GM21381 (cell line): Measurements from ENCODE around the gene TERT.
"Not testable (repeated sequence)": the region's sequence is repeated elsewhere in the genome, so short reads cannot be mapped to it uniquely, and the experiment has no call there.

ENCODE experiments used
- ATAC-seq: cut with Tn5 transposase; IDR thresholded peaks from one replicate; pipeline ENCODE4 v1.9.1; 2021; ENCODE audit warnings: mild to moderate bottlenecking, moderate library complexity; ENCODE audit not compliant: unreplicated experiment

TERT gene

DNA sequence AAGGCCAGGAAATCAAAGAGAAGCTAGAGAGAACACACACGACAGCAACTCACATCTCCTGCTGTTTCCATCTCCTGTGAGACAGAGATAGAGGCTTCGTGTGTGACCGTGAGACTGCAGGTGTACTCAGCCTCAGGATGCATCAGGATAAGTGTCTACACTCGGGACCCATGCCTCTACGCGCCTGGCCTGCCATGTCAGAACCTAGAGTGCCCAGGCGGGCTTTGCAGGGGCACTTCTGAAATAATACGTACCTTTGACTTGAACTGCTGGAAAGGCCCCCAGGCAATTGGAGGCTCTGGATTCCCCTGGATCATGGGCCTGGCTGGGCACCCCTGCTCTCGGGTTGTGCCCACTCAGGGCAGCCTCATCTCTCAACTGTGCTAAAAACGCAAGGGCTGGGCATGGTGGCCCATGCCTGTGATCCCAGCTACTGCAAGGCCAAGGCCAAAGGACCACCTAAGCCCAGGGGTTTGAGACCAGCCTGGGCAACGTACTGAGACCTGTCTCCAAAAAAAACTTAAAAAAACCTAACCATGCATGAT lies 37.1 kb upstream of the TERT start:
- no peak for ATAC-seq

DNA sequence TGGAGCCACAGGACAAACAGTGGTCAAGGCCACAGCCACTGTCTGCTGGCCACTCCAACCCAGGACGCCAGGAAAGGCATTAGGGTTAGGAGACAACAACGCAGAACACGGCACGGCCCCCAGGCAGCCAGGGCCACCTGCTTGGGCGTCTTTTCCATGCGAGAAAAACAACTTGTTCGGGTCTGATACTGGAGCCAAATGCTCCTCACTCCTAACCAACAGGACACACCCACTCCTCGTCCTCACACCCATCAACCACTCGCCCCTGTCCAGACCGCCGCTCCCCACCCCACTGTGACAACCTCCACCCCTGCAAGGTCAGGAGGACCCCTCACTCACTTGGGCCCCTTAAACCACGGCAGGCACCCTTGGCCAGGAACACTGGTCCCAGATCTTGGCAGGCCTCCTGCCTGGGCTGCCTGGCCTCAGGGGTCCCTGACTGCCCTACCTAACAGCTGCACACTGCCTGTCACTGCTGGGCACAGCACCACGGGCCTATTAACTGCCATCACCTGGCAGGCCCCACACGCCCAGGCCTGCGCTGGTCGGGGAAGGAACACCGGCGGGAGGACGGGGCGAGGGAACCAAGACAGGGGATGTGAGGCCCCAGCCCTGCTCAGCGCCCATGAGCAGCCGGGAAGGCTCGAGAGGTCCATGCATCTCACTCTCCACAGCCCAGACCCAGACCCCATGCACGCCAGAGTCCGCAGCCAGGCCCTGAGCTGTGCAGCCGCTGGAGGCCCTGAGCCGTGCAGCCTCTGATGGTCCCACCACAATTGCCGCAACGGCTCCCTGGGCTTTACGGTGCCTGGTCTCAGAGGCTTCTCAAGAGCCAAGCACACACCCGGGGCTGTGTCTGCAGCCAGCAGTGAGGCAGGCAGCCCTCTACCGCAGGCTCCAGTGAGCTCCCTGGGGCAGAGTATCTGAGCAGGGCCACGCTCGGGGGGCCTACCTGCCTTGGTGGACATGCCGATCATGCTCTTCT lies 36.3 kb upstream of the TERT start:
- no peak for ATAC-seq

- no peak for ATAC-seq
Observed at GRCh38 chr5:1330146-1330846, 35.4 kb upstream of the TERT start.

DNA sequence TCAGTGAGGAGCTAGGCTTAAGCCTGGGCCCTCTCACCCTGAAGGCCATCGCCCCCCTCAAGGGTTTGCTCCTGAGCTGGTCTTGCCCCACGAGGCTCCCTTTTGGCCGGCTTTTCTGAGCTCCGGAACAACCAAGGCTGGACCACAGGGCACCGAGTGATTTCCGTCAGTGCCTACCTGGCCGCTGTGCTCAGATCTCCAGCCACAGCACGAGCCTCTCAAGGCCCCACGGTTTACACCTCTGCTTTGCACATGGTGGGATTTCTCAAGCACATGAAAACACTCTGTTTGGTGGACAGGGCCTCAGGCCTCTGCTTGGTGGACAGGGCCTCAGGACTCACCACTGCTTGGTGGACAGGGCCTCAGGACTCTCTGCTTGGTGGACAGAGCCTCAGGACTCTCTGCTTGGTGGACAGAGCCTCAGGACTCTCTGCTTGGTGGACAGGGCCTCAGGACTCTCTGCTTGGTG lies 34.3 kb upstream of the TERT start:
- no peak for ATAC-seq

GRCh38 chr5:1328237-1329110 lies 33.6 kb upstream of the TERT start:
- ATAC-seq, result not testable (repeated sequence)

DNA sequence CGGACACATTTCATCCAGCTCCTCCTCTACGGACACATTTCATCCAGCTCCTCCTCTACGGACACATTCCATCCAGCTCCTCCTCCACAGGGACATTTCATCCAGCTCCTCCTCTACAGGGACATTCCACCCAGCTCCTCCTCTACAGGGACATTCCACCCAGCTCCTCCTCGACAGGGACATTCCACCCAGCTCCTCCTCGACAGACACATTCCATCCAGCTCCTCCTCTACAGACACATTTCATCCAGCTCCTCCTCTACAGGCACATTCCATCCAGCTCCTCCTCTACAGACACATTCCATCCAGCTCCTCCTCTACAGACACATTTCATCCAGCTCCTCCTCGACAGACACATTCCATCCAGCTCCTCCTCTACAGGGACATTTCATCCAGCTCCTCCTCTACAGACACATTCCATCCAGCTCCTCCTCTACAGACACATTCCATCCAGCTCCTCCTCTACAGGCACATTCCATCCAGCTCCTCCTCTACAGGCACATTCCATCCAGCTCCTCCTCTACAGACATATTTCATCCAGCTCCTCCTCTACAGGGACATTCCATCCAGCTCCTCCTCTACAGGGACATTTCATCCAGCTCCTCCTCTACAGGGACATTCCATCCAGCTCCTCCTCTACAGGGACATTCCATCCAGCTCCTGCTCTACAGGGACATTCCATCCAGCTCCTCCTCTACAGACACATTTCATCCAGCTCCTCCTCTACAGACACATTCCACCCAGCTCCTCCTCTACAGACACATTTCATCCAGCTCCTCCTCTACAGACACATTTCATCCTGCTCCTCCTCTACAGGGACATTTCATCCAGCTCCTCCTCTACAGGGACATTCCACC lies 32.3 kb upstream of the TERT start:
- ATAC-seq, result not testable (repeated sequence)

- not testable (repeated sequence) for ATAC-seq
Observed at GRCh38 chr5:1326532-1326875, 31.6 kb upstream of the TERT start.

DNA sequence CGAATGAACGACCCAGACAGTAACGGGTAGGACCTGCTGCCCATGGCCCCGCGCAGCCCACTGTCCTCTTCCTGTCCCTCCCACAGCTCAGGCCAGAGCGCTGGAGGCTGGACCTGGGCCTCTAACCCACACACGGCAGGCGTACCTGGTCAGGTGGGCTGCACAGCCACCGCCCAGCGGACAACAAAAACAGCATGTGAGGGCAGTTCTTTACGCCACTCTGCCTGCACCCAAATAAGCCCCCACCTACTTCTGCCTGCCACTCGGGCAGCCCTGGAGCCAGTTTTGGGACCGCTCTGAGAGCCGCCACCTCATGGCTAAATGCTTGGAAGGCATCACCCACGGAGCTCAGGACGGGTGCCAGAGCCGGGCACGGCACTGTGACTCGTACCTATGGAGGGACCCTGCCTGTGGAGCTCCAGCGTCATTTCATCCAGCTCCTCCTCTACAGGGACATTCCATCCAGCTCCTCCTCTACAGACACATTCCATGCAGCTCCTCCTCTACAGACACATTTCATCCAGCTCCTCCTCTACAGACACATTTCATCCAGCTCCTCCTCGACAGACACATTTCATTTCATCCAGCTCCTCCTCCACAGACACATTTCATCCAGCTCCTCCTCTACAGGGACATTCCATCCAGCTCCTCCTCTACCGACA lies 31.1 kb upstream of the TERT start:
- no peak for ATAC-seq

GRCh38 chr5:1325191-1325741 lies 30.4 kb upstream of the TERT start:
- no peak for ATAC-seq

DNA sequence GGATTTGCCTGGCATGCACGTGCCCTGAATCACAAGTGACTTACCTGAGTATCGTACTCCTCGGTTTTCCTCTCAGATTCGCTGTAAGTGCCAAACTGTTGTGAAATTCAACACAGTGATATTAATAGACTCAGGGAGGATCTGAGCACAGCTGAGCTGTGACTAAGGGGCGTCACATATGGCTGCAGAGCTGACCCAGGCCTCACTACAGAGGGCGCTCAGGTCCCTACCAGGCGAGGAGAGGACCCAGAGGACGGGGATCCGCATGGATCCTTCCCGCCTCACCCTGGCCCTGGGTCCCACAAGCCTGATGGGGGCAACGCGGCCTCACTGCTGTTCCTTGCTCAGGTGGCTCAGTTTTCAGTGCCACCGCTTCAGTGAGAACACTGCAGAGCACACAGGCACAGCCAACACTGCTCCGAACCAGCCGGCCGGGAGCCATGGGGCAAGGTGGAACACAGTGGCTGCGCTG lies 29.9 kb upstream of the TERT start:
- ATAC-seq, result no peak

GRCh38 chr5:1324301-1324700 lies 29.4 kb upstream of the TERT start:
- no peak for ATAC-seq

DNA sequence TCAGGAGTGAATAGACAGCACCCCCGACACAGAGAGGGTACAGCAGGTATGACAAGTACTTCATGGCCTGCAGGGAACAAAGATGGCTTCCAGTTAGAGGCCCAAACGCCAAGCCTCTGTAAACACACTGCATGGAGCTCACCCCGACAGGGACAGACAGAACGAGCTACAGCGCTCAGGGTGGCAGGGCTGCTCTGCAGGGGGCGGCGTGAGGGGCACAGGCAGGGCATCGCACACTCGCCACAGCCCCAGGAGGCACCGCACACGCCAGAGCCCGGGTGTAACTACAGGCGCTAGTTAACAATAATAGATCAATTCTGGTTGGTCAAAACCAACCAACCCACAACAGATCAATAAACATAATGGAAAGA lies 28.9 kb upstream of the TERT start:
- no peak for ATAC-seq

DNA sequence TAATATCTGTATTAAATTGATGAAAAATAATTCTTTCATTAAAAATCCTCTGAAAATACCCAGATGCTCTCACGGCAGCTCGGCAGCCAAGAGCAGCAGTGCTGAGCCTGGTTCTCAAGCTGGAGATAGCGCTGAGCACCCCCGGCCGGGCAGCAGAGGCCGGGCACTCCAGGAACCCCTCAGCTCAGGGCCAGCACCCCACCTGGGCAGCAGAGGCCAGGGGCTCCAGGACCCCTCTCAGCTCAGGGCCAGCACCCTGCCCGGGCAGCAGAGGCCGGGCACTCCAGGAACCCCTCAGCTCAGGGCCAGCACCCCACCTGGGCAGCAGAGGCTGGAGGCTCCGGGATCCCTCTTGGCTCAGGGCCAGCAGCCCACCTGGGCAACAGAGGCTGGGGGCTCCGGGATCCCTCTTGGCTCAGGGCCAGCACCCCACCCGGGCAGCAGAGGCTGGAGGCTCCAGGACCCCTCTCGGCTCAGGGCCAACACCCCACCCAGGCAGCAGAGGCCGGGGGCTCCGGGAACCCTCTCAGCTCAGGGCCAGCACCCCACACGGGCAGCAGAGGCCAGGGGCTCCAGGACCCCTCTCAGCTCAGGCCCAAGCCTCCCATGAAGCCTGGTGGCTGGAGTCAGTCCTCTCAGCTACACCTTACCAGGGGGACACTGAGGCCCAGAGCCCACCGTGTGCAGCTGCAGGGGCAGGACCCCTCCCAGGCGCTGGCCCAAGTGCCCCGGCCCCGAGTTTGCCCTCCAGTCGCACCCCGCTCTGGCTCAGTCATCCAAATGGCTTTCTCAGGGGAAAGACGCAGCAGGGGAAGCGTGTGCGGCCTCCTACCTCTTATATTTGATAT lies 28.3 kb upstream of the TERT start:
- ATAC-seq, result no peak

DNA sequence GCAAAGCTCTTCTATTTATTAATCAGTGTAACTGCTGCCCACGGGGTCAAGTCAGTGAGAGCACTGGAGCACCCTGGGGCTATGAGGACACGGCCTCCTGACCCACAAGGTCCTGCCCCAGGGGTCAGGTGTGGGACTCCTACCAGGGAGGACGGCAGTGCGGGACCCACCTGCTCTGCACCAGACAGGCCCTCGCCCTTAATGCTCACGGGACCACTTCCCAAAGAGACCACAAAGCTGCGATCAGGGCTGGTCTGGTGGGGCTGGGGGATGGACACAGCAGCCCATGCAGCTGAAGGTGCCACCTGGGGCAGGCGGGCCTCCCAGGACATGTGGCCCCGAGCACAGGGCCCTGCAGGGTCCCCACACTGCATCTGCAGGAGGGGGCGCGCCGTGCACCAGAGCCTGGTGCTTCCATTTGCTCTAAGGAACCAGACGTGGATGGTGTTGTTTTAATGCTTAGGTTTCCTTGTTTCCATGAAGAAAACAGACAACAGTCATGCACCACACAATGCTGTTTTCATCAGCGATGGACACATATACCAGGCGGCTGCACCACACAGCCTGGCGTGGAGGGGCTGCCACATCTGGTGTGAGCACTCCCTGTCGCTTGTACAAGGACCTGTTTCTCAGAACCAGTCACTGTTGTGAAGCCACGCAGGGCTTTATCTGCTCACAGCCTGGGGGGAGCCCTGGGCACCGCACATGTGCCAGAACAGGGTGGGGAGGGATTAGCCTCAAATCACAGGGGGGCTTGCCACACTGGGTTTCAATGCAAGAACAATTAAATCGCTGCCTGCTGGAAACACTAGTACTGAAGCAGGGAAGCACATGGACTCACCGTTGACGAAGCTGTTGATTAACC lies 27.4 kb upstream of the TERT start:
- ATAC-seq, result no peak

- ATAC-seq, result no peak
Observed at GRCh38 chr5:1321576-1321975, 26.7 kb upstream of the TERT start.

- no peak for ATAC-seq
Observed at GRCh38 chr5:1320436-1321344, 25.8 kb upstream of the TERT start.
